ENCODE results near the gene SHTN1.

The SHTN1 gene

DNA sequence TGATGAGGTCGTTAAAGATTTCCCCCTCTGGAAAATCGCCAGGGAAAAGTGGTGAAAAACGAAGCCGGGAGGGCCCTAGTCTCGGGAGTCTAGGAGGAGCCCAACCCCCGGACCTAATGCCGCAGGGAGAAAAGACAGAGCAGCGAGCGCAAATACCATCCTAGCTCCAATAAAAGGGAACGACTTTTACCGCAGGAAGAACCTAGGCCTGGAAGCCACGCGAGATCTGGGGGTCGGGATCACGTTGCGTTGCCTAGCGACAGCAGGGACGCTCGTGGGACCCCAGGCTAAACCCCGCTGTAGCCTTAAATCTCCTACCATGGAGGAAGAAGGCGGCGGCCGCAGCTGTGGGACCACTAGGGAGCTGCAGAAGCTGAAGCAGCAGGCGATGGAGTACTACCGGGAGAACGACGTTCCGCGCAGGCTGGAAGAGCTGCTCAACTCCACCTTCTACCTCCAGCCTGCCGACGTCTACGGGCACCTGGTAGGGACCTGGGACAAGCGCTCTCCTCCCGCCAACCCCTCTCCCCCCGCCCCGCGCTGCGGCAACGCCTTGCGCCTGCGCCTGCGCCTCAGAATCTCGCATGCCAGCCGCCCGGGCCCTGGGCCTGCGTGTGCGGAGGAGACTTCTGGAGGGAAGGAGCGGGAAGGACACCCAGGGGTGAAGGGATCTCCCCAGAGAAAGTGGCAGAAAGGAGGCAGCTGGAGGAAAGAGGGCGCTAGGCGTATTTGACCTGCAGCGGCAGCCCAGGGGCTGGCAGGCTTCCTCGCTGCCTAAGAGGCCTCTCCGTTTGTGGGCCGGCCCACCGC, 155.5 kb downstream of the SHTN1 start, which contains the start of gene ENO4:
Gene ENO4 (plus strand): TSS at position 252 of the 810 bp plus-strand sequence. CDS start 68 bp downstream, at position 320.
- DNase-seq (ENCODE audit: extremely low read depth, low read depth), result peak; percentile 35
- TF ChIP-seq, protein P1, sequence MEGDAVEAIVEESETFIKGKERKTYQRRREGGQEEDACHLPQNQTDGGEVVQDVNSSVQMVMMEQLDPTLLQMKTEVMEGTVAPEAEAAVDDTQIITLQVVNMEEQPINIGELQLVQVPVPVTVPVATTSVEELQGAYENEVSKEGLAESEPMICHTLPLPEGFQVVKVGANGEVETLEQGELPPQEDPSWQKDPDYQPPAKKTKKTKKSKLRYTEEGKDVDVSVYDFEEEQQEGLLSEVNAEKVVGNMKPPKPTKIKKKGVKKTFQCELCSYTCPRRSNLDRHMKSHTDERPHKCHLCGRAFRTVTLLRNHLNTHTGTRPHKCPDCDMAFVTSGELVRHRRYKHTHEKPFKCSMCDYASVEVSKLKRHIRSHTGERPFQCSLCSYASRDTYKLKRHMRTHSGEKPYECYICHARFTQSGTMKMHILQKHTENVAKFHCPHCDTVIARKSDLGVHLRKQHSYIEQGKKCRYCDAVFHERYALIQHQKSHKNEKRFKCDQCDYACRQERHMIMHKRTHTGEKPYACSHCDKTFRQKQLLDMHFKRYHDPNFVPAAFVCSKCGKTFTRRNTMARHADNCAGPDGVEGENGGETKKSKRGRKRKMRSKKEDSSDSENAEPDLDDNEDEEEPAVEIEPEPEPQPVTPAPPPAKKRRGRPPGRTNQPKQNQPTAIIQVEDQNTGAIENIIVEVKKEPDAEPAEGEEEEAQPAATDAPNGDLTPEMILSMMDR (IDR thresholded peaks at IDR 0.05; ENCODE audit: low read depth, low read length), result no peak

DNA sequence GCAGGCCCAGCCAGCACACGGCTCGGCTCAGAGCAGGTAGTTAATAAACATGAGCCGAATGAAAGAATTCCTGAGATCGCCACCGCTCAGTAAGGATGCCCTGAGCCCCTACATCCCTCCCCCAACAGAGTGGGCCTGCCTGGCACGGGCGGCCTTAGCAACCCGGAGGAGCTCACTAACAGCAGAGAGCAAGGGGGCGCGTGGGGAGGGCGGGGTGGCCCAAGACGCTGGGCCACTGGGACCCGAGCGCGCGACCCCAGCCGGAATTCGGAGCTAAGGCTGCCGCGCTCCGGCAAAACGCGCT, 156.1 kb downstream of the SHTN1 start:
- DNase-seq (ENCODE audit: extremely low read depth, low read depth), result no peak
- TF ChIP-seq, protein P1 (IDR thresholded peaks at IDR 0.05; ENCODE audit: low read depth, low read length), result no peak

DNA sequence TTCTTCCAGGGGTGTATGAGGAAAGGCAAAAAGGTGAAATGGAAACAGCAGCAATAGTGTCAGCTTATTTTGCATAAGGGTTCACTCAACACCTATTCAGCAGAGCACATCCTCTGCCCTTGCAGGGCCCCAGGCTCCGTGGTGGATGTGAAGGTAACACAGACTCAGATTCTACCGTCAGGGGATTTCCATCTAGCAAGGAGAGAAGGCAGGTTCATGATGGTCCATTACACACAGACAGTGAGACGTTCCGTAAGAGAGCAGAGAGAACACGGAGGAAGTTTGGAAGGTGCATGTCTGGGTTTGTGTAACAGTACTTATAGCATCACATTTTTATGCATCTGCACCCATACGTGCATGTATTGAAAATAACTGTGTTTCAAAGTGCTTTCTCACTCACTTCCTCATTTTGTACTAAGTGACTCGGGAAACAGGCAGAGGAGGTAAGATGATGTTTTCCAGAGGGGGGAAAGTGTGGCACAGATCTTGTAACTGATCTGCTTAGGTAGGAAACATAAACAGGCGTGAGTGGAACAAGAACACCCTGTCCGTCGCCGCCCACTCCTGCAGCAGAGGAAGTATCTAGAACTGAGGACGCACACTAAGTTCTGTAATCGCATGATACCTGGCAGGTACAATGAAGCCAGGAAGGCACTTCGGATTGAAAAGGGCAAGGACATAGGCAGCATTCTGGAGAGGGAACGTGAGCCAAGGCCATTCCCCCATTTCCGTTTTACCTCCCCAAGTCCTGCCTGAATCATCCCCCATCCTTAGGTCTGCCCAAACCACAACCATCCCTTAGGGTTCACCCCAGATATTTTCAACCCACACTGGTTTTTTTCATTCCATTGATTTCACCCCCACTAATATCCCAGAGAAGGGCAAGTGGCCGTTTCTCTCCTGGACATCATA, 156.7 kb downstream of the SHTN1 start:
- DNase-seq (ENCODE audit: extremely low read depth, low read depth), result no peak
- TF ChIP-seq, protein P1 (IDR thresholded peaks at IDR 0.05; ENCODE audit: low read depth, low read length), result no peak

DNA sequence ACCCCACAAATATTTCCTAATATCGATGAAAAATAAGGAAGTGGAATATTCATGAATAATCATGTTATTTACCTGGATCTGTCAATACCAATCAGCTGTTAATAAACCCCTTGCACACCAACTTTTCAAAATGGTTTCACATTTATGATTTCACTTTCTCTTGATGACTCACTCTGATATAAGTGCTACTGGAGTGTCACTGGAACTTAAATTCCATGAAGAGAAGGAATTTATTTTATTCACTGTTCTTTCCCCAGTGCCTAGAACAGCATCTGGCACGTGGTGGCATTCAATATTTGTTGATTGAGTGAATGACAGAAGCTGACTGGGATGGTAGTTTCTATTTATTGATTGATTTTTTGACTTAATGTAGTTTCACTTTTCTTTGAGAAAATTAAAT, 159.2 kb downstream of the SHTN1 start:
- TF ChIP-seq, protein P1 (IDR thresholded peaks at IDR 0.05; ENCODE audit: low read depth, low read length), result no peak
- no peak for DNase-seq (ENCODE audit: extremely low read depth, low read depth)

DNA sequence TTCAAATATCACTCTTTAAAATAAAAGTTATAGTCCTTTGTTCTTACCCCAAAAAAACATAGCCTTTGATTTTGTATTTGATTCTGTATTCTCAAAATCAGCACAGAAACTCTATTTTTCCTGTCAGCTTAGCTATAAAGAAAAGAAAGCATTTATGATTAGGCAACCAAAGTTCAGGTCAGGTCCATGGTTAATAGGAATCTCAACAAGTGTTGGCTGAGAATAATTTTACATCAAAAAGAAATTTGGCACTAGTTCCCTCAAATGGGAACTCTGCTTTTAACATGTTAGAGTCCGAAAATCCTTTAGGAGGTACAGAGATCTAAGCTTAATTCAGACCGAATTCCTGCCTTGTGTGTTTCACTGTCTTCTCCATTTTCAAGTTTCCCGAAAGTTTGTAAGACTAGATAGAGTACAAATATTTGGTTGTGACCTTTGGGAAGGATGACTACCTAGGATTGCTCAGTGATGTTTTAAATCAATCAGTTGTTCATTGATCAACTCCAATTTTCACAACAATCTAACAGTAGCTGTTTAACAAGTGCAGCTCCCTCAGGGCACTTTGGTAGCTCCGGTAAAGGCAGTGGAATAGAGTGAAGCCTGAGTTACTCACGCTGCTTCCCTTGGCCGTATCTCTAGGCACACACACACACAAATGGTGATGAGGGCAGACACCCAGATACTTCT, 164.5 kb downstream of the SHTN1 start:
- no peak for DNase-seq (ENCODE audit: extremely low read depth, low read depth)
- TF ChIP-seq, protein P1 (IDR thresholded peaks at IDR 0.05; ENCODE audit: low read depth, low read length), result no peak

DNA sequence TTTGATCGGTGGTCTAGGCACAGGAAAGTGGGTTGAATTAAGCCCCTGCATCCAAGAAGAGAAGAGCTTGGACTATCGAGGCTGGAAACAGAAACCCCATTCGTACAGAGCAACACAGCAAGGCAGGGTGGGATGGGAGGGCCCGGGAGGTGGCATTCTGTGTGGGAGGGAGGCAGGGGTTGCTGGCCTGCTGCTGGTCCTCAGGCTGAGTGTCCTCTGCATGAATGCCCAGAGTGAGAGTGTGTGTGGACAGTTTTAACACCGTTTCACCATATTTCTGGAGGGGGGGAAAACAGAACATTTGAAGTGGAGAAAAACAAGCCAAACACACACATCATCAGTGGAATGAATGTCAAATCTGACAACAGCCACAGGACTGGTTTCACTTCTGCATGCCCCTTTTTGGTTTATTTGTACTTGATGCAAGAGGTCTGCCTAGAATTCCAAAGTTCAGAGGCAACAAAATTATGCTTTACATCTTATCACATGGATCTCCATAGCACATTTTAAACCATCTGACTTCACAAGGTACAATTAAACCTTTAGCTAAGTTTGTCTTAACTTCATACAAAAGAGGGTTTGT, 166.8 kb downstream of the SHTN1 start:
- TF ChIP-seq, protein P1 (IDR thresholded peaks at IDR 0.05; ENCODE audit: low read depth, low read length), result no peak
- no peak for DNase-seq (ENCODE audit: extremely low read depth, low read depth)
